Gastroesophageal sphincter (tissue), 4 donors: ENCODE results near the gene DMKN. TPM values are rescaled to one million over a fixed set of nuclear protein-coding genes. Genes with fewer than 3 reads are reported as not detected.

ENCODE experiments used
- ATAC-seq: fragments of 150-250 bp; one replicate; pipeline ENCODE4 v1.9.1; 2016; ENCODE audit warnings: mild to moderate bottlenecking, moderate library complexity
- H3K27ac ChIP-seq, 4 donors: fragments of 200-600 bp; sonication (generic) in 3 of 4; 1 replicate in 3 of 4; 2 replicates in 1 of 4; pipeline ENCODE4 v1.5.1; 2016 to 2019
- H3K27me3 ChIP-seq: fragments of 200-600 bp; sonication (generic); one replicate; pipeline ENCODE4 v1.5.1; 2019
- H3K36me3 ChIP-seq, 2 donors: fragments of 200-600 bp; sonication (generic); one replicate each; pipeline ENCODE4 v1.5.1; 2019; ENCODE audit warnings: control low read depth in 1 of 2
- H3K4me1 ChIP-seq, 3 donors: fragments of 200-600 bp; sonication (generic); 1 replicate in 2 of 3; 2 replicates in 1 of 3; pipeline ENCODE4 v1.5.1; 2016 to 2019; ENCODE audit warnings: control low read depth in 2 of 3
- H3K4me3 ChIP-seq, 2 donors: fragments of 200-600 bp; sonication (generic); one replicate each; pipeline ENCODE4 v1.5.1; 2019; ENCODE audit warnings: mild to moderate bottlenecking in 1 of 2, moderate library complexity in 1 of 2
- H3K9me3 ChIP-seq, 3 donors: fragments of 200-600 bp; sonication (generic); one replicate each; pipeline ENCODE4 v1.5.1; 2017 to 2019; ENCODE audit warnings: control low read depth in 2 of 3
- EP300 ChIP-seq: sonication (generic); formaldehyde crosslinking; IDR thresholded peaks from one replicate; pipeline ENCODE4 v1.6.1; 2017; ENCODE audit warnings: antibody characterized with exemption, mild to moderate bottlenecking
- POLR2A ChIP-seq, 2 donors: fragments of 450-650 bp; IDR thresholded peaks; one replicate each; pipeline ENCODE4 v1.6.1; 2017; ENCODE audit warnings: antibody characterized with exemption in 2 of 2, mild to moderate bottlenecking in 2 of 2, moderate library complexity in 1 of 2
- POLR2AphosphoS5 ChIP-seq: sonication (generic); formaldehyde crosslinking; IDR thresholded peaks from one replicate; pipeline ENCODE4 v1.6.1; 2017; ENCODE audit warnings: antibody characterized with exemption
- WGBS, 2 donors: methylation state at CpG; one replicate each; pipeline ENCODE4 v1.1.5; 2018; ENCODE audit warnings: low coverage in 1 of 2; 5-methylcytosine and 5-hydroxymethylcytosine counted together
- total RNA-seq, 4 donors: library from RNA; depleted of rRNA; stranded (reverse); fragments of >200 nt; gene quantifications; one replicate each; pipeline ENCODE4 v1.1.0, GENCODE V29; 2016
- TF ChIP-seq, protein P1 (sequence below), 4 experiments: fragments of 200-600 bp in 2 of 4; fragments of 450-650 bp in 2 of 4; sonication (generic) in 1 of 4; IDR thresholded peaks; one replicate each; pipeline ENCODE4 v1.5.1; 2017 to 2019; ENCODE audit warnings: antibody characterized with exemption in 4 of 4, mild to moderate bottlenecking in 2 of 4, moderate library complexity in 2 of 4

Gene DMKN
- total RNA-seq, 4 donors from 2014 or later: 5.6 to 20.0 (median 9.0) TPM

DNA sequence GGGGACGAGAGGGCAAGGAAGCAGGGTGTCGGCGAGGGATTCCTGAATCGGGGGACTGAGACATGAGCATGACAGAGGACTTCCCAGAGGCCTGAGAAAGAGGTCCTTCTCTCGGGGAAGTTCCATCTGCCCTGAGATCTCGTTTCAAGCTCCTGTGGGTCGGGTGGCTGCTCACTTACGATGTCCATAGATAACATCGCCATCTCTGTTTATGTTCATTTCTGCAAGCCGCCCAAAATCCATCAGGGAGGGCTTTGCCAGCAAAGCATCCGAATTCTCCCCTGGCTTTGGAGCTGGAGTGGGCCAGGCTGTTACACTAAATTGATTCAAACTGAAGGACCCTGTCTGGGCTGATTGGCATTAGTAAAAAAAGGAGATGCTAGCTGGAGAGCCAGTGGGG lies 5.9 kb downstream of the DMKN start:
- TF ChIP-seq EP300 (no peak), POLR2AphosphoS5 (no peak), POLR2A (IDR thresholded peaks at IDR 0.05) (no peak)
- TF ChIP-seq, protein P1, sequence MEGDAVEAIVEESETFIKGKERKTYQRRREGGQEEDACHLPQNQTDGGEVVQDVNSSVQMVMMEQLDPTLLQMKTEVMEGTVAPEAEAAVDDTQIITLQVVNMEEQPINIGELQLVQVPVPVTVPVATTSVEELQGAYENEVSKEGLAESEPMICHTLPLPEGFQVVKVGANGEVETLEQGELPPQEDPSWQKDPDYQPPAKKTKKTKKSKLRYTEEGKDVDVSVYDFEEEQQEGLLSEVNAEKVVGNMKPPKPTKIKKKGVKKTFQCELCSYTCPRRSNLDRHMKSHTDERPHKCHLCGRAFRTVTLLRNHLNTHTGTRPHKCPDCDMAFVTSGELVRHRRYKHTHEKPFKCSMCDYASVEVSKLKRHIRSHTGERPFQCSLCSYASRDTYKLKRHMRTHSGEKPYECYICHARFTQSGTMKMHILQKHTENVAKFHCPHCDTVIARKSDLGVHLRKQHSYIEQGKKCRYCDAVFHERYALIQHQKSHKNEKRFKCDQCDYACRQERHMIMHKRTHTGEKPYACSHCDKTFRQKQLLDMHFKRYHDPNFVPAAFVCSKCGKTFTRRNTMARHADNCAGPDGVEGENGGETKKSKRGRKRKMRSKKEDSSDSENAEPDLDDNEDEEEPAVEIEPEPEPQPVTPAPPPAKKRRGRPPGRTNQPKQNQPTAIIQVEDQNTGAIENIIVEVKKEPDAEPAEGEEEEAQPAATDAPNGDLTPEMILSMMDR (IDR thresholded peaks at IDR 0.05): no peak
- 62 to 84% methylated on average over 8 to 9 of the region's 11 CpGs for WGBS, 2 donors
- Histone ChIP-seq H3K27me3 (peaks cover 60% of the 10 kb centered on the region), H3K9me3 (no peaks in the 10 kb centered on the region), H3K27ac (no peak overlapping the region), H3K36me3 (no peaks in the 10 kb centered on the region), H3K4me1 (peaks cover 0 to 15% (median 0%) of the 10 kb centered on the region in 3 donors), H3K4me3 (no peak overlapping the region)
- no peak for ATAC-seq

DNA sequence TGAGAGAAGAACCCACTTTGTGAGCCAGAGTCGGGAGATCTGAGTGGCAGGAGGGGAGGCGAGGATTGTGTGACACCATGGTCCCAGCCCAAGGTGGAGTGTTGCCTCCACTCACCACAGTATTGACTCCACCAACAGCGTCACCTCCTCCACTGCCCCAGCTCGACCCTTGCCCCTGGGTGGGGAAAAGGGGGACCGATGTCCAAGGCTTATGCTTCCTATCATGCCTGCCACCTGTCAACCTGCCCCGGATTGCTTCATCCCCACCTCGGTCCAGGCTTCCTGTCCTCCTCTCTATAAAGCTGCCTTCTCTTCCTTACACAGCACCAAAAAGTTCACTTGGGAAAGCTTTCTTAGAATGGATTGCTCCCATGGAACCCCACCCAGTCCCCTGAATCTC lies 7.4 kb downstream of the DMKN start:
- 76 to 89% methylated on average over 5 to 7 of the region's 7 CpGs for WGBS, 2 donors
- H3K9me3 ChIP-seq: no peaks in the 10 kb centered on the region
- H3K4me3 ChIP-seq: no peak overlapping the region
- H3K27ac ChIP-seq: no peak overlapping the region
- H3K27me3 ChIP-seq: peaks cover 55% of the 10 kb centered on the region
- TF ChIP-seq POLR2AphosphoS5 (no peak), POLR2A (IDR thresholded peaks at IDR 0.05) (no peak)
- no peaks in the 10 kb centered on the region for H3K36me3 ChIP-seq
- ATAC-seq: no peak
- H3K4me1 ChIP-seq: peaks cover 0 to 15% (median 0%) of the 10 kb centered on the region in 3 donors

DNA sequence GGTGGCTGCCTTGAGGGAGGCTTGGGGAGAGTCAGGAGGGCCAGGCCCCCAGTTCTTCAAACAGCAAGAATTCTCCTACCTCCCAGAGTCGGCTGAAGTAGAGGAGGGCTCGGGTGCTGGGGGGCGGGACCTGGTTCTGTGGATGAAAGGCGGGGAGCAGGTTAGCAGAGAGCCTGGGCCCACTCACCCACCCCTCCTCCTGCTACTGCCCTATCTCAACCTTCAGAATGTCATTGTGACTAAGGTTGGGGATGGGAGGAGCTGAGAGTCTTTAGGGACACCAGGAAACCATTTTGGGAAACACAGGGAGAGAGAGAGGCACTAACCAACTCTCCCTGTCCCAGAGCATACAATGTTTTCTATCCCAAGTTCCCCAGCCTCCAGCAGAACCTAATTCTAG lies 10.7 kb downstream of the DMKN start:
- ATAC-seq: no peak
- Histone ChIP-seq H3K27ac (no peak overlapping the region), H3K36me3 (no peaks in the 10 kb centered on the region), H3K4me3 (no peak overlapping the region), H3K4me1 (no peaks in the 10 kb centered on the region), H3K27me3 (peaks cover 29% of the 10 kb centered on the region), H3K9me3 (no peaks in the 10 kb centered on the region)
- TF ChIP-seq EP300: no peak
- no peak for TF ChIP-seq POLR2AphosphoS5
- TF ChIP-seq, protein P1 (IDR thresholded peaks at IDR 0.05): no peak
- no peak for TF ChIP-seq POLR2A (IDR thresholded peaks at IDR 0.05)
- 82 to 100% methylated on average over 1 to 4 of the region's 4 CpGs for WGBS, 2 donors

DNA sequence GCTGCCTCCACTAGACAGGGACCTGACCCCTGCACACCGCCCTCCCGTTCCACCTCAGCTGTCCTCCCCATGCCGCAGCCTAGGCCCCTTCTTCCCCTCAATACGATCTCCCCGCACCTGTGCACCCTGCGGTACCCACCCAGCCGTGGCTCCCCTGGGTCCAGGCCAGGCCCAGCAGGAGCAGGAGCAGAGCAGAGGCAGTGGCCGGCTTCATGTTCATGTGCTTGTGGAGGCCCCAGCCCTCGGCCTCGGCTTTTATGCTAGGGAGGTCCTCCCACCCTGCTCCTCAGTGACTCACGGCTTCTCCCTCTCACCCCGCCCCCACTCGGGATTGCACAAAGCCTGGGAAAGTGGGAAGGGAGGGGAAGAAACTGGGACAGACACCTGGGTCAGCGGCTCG lies 11.8 kb downstream of the DMKN start:
- no peaks in the 10 kb centered on the region for H3K36me3 ChIP-seq
- H3K27me3 ChIP-seq: peaks cover 20% of the 10 kb centered on the region
- H3K27ac ChIP-seq: no peak overlapping the region
- no peaks in the 10 kb centered on the region for H3K9me3 ChIP-seq
- no peaks in the 10 kb centered on the region for H3K4me1 ChIP-seq
- TF ChIP-seq POLR2AphosphoS5 (no peak), POLR2A (IDR thresholded peaks at IDR 0.05) (no peak), EP300 (no peak)
- TF ChIP-seq, protein P1 (IDR thresholded peaks at IDR 0.05): no peak
- no peak for ATAC-seq
- WGBS, 2 donors: 81 to 100% methylated on average over 3 of the region's 15 CpGs
- no peak overlapping the region for H3K4me3 ChIP-seq

DNA sequence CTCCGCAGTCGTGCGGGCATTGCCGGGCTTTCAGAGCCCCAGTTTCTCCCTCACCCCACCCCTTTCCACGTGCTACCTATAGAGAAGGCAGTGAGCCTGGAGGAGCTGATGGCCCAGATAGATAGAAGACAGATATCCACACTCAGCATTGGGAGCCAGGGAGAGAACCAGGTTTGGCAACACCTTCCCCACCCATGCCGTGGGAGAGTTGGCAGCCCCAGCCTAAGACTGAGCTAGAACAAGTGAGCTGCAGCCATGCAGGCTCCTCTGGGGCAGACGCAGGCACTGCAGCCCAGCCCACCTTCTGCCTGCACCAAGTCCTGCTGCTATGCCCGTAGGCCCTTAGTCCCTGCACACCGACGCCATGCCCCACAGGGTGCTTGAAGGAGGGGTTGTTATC lies 12.8 kb downstream of the DMKN start:
- H3K27me3 ChIP-seq: peaks cover 16% of the 10 kb centered on the region
- no peaks in the 10 kb centered on the region for H3K36me3 ChIP-seq
- no peak overlapping the region for H3K4me3 ChIP-seq
- no peak overlapping the region for H3K27ac ChIP-seq
- no peaks in the 10 kb centered on the region for H3K9me3 ChIP-seq
- no peak for ATAC-seq
- peaks cover 0 to 3% (median 0%) of the 10 kb centered on the region in 3 donors for H3K4me1 ChIP-seq
- 40% methylated on average over 1 of the region's 10 CpGs; no CpG with 5 or more reads in 1 of the 2 donors for WGBS, 2 donors
- TF ChIP-seq POLR2A (IDR thresholded peaks at IDR 0.05) (no peak), EP300 (no peak)
- TF ChIP-seq, protein P1 (IDR thresholded peaks at IDR 0.05): no peak
